GM19452 (cell line): ENCODE results near the gene SLC36A1.
"Not testable (repeated sequence)": the region's sequence is repeated elsewhere in the genome, so short reads cannot be mapped to it uniquely, and the experiment has no call there.

Source experiments
- ATAC-seq: cut with Tn5 transposase; IDR thresholded peaks from one replicate; pipeline ENCODE4 v1.9.1; 2021; ENCODE audit not compliant: unreplicated experiment

The SLC36A1 gene

DNA sequence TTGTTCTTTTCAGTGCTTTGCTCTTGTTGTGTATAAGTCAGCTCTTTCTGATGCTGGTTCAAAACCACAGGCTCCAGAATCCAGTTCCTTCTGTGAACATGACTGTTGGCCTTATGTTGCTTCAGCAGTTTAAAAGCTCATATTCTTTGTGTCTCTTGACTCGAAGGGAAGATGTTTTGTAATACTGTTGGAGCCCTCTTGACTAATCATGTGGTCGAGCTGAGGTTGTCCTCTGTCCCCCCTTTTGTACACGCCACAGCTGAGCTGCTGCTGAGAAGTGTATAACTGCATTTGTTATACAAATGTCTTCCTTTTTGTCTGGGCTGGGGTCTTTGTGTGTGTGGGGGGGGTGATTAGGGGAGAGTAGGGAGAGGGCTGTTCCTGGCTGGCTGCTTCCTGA is 35.8 kb downstream of the SLC36A1 start:
- ATAC-seq: no peak

GRCh38 chr5:151483647-151484046 is 36.2 kb downstream of the SLC36A1 start:
- no peak for ATAC-seq

DNA sequence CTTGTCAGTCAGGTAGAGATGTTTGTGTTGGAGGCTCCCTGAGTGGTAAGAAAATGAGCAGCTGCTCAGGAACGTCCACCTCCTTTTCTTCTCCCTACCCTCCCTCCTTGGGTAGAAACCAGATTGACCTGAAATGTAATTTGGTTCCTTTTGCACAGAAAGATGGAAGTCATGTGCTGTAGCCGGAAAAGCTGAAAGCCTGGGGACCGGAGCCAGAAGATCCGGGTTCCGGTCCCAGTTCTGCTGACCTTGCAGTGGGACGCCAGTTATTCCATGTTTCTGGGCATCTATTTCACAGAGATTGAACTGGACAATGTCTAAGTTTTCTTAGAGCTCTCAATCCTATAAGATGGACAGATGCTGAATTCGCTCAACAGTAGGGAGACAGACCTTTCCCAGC is 40.1 kb downstream of the SLC36A1 start:
- no peak for ATAC-seq

- ATAC-seq: no peak
These were observed 43.2 kb downstream of the SLC36A1 start for GRCh38 chr5:151490627-151491026.

GRCh38 chr5:151491062-151491461 is 43.7 kb downstream of the SLC36A1 start:
- no peak for ATAC-seq

- ATAC-seq: no peak
These were observed 45.3 kb downstream of the SLC36A1 start for GRCh38 chr5:151492729-151493128.

- ATAC-seq: no peak
These were observed 46.3 kb downstream of the SLC36A1 start for GRCh38 chr5:151493665-151494064.

GRCh38 chr5:151495320-151495719 is 47.9 kb downstream of the SLC36A1 start:
- no peak for ATAC-seq

DNA sequence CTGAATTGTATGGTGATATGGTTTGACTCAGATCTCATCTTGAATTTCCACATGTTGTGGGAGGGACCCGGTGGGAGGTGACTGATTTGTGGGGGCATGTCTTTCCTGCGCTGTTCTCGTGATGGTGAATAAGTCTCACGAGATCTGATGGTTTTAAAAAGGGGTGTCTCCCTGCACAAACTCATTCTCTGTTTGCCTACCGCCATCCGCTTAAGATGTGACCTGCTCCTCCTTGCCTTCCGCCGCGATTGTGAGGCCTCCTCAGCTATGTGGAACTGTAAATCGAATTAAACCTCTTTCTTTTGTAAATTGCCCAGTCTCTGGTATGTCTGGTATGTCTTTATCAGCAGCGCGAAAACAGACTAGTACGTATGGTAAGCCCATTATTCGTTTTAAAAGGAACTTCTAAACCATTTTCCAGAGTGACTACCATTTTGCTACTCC is 48.7 kb downstream of the SLC36A1 start:
- ATAC-seq: no peak

GRCh38 chr5:151497391-151498002 is 50.1 kb downstream of the SLC36A1 start:
- ATAC-seq: no peak

DNA sequence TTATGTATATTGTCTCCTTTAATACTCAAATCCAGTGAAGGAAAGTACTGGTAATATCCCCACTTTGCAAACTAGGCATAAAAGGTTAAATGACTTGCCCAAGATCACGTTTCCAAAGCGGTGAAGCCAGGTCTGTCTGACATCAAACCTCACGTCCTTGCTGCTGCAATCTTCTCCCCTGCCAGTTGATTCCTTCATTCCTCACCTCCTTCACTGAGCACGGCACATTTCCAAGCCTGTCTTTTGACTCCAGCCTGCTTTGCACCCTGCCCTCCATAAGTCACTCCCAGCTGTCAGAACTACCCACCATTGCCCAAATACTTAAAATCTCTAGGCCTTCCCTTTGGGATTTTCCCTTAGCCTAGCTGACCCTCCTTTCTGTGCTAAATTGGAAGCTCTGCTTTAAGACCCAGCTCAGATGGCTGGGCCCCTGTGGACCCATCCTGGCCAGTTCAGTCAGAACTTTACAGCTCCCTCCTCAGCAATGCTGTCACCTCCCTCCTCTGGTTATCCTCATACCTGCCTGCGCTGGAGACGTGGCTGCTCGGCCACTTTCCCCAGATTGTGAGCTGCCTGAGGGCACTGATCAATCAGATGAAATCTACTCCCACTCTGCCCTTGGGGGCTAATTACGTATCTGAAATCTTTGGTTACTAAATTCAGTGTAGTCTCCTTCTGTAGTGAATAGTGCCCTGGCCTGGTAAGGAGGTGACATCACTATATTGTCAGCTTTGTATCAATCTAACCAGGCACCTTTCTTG is 51.2 kb downstream of the SLC36A1 start:
- ATAC-seq: no peak

- ATAC-seq: no peak
These were observed 52.2 kb downstream of the SLC36A1 start for GRCh38 chr5:151499501-151500035.

- ATAC-seq: no peak
These were observed 56.6 kb downstream of the SLC36A1 start for GRCh38 chr5:151504006-151504405.

GRCh38 chr5:151508308-151508707 is 60.9 kb downstream of the SLC36A1 start:
- ATAC-seq: not testable (repeated sequence)

GRCh38 chr5:151509231-151509630 is 61.8 kb downstream of the SLC36A1 start:
- no peak for ATAC-seq

GRCh38 chr5:151509836-151510235 is 62.4 kb downstream of the SLC36A1 start:
- no peak for ATAC-seq

DNA sequence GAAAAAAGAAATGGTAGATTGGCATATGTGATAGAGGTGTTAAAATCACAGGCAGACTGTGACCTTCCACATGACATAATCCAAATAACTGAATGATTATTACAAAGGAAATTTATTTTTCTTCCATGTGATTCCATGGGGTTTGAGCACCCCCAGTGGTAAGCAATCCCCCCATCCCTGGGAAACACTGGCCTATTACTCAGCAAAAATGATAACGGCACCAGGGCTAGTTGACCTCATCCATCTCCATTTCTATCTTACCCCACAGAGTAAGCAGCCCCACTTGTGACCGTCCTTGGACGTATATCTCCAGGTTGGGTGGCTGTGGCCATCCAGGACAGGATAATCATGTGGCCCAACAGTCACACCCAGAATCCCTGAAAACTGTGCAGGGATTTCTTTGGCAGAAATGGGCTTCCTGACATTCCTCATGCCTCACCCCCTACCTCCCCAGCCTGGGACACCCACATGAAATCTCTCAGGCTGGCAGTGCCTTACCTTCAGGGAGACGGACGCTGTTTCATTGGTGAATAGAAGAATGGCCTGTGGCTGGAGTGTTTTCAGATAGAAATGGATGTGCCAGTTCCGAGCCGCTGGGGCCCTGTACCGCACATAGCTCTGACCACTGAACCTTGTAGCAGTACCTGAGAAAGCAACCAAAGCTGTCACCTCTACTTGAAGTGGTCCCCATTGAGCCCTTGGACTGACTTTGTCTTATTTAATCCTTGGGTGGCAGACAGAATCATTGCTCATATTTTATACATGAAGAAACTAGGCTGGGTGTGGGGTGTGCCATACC is 69.9 kb downstream of the SLC36A1 start:
- ATAC-seq: no peak

- ATAC-seq: no peak
These were observed 72.9 kb downstream of the SLC36A1 start for GRCh38 chr5:151520294-151520693.

DNA sequence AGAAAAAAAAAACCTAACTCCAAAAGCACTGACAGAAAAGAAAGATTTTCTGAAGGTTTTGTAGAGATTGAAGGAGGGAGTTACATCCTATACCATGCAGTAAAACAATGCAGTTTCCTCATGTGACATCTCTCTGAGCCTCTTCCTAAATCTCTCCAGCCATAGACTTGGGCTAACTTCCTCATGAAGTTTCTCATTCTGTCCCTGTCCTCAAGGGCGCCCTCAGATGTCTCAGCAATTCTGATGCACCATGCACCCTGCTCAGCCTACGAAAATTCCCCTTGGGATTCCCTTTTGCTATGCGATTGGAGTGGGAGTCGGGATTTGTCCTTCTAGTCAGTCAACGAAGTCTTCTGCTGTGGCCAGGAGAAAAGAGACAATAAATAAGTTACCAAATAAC is 74.8 kb downstream of the SLC36A1 start:
- no peak for ATAC-seq

DNA sequence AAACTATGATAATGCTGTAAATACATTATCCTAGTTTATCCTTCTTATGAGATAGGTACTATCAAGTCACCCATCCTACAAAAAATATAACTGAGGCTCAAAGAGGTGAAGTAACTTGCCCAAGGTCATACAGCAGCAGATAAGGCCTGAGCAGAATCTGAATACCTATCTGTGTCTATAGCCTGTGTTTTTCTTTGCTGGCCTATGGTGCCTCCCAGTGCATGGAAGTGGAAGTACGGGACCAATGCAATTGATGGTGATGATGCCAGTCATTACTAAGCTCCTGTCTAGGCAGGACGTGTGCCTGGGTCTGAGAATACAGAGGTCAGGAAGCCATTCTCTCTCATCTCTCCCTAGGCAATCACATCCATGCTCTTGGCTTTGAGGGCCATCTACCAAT is 75.9 kb downstream of the SLC36A1 start:
- ATAC-seq: peak; percentile 91

DNA sequence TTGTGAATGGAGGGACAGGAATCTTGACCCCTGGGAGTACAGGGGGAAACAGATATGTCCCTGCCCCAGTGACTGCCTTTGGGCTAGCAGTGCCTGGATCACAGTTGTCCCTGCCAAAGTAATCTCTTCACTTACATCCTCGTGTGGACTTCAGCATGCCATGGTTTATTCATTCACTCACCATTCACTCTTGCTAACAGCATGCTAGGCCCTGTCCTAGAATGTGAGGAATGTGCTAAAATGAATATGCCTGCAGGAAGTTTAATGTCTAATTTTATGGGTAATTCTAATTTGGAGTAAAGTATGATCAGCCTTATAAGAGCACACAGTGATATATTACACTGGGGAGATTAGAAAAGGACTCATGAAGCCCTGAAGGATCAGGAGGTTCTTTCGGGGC is 80.8 kb downstream of the SLC36A1 start:
- no peak for ATAC-seq

DNA sequence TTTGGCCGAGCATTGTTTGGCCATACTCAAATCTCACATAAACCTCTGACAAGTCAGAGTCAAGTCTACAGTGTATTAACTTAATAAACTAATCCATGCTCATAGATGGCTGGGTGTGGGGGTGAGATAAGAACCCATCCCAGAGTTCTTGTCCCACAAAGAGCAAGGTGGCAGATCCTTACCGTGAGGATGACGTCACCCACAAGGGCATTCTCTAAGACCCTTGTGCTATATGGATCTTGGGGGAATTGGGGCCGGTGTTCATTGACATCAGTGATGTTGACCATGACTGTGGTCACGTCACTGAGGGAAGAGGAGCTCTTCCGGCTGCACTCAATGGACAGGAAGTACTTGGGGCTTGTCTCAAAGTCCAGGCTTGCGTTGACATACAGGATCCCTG is 81.6 kb downstream of the SLC36A1 start:
- no peak for ATAC-seq
